ENCODE results near the gene ZNF627. TPM values are rescaled to one million over a fixed set of nuclear protein-coding genes. Genes with fewer than 3 reads are reported as not detected.

ZNF627 gene
- polyA plus RNA-seq (84.3 and 91.6 TPM in 2 replicates), polyA minus RNA-seq (206 and 211 TPM in 2 replicates)

GRCh38 chr19:11597202-11598102, at the start of gene ZNF627:
Gene ZNF627, plus strand, starts transcription at chr19:11597483. Its CDS starts 145 bp downstream, at chr19:11597628.
- peak within 1 kb of the TSS; percentile 76 for H2AFZ ChIP-seq (ENCODE audit: low read depth, low read length)
- no peaks in the 10 kb centered on the region for H3K9me3 ChIP-seq (ENCODE audit: low read length)
- H3K4me2 ChIP-seq (ENCODE audit: low read length), result peak within 1 kb of the TSS; percentile 79
- no peaks in the 10 kb centered on the region for H3K27me3 ChIP-seq (ENCODE audit: insufficient read depth, low read depth, low read length)
- peaks cover 9% of the 10 kb centered on the region for H3K36me3 ChIP-seq (ENCODE audit: insufficient read depth, low read length)
- TF ChIP-seq RAD21 (conservative IDR thresholded peaks at IDR 0.05) (peak; percentile 23), TAF1 (IDR thresholded peaks at IDR 0.05; ENCODE audit: low read depth) (peak; percentile 80), EP300 (conservative IDR thresholded peaks at IDR 0.05; ENCODE audit: poor library complexity, severe bottlenecking) (peak; percentile 71), POLR2AphosphoS5 (IDR thresholded peaks at IDR 0.05) (peak; percentile 99), MXI1 (conservative IDR thresholded peaks at IDR 0.05; ENCODE audit: poor library complexity, severe bottlenecking) (peak; percentile 70), EZH2 (IDR thresholded peaks at IDR 0.05; ENCODE audit: borderline replicate concordance, insufficient read depth, low read length, poor library complexity, severe bottlenecking) (no peak), SMC3 (conservative IDR thresholded peaks at IDR 0.05; ENCODE audit: poor library complexity) (peak; percentile 55), REST (IDR thresholded peaks at IDR 0.05; ENCODE audit: borderline replicate concordance) (peak; percentile 93)
- TF ChIP-seq, protein P1, sequence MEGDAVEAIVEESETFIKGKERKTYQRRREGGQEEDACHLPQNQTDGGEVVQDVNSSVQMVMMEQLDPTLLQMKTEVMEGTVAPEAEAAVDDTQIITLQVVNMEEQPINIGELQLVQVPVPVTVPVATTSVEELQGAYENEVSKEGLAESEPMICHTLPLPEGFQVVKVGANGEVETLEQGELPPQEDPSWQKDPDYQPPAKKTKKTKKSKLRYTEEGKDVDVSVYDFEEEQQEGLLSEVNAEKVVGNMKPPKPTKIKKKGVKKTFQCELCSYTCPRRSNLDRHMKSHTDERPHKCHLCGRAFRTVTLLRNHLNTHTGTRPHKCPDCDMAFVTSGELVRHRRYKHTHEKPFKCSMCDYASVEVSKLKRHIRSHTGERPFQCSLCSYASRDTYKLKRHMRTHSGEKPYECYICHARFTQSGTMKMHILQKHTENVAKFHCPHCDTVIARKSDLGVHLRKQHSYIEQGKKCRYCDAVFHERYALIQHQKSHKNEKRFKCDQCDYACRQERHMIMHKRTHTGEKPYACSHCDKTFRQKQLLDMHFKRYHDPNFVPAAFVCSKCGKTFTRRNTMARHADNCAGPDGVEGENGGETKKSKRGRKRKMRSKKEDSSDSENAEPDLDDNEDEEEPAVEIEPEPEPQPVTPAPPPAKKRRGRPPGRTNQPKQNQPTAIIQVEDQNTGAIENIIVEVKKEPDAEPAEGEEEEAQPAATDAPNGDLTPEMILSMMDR (IDR thresholded peaks at IDR 0.05; ENCODE audit: poor library complexity, severe bottlenecking), result peak; percentile 39
- H3K9ac ChIP-seq (ENCODE audit: low read length), result peak within 1 kb of the TSS; percentile 100
- no peaks in the 10 kb centered on the region for H3K9me2 ChIP-seq (ENCODE audit: insufficient read depth, low read length)
- peaks cover 46% of the 10 kb centered on the region for H3K79me2 ChIP-seq (replicated peaks; ENCODE audit: insufficient read depth, low read length)
- no peaks in the 10 kb centered on the region for H3F3A ChIP-seq (ENCODE audit: insufficient read depth, low read length, poor library complexity, severe bottlenecking)
- H3K27ac ChIP-seq (ENCODE audit: low read length), result peak within 1 kb of the TSS; percentile 99
- H4K20me1 ChIP-seq (ENCODE audit: insufficient read depth), result no peaks in the 10 kb centered on the region
- peak within 1 kb of the TSS; percentile 94 for H3K4me3 ChIP-seq (ENCODE audit: low read length)

- H3K27ac ChIP-seq (ENCODE audit: low read length), result no peak overlapping the region
- H3K9ac ChIP-seq (ENCODE audit: low read length), result no peak overlapping the region
- H3K9me2 ChIP-seq (ENCODE audit: insufficient read depth, low read length), result no peaks in the 10 kb centered on the region
- H3K9me3 ChIP-seq (ENCODE audit: low read length), result no peaks in the 10 kb centered on the region
- no peaks in the 10 kb centered on the region for H3K79me2 ChIP-seq (replicated peaks; ENCODE audit: insufficient read depth, low read length)
- H2AFZ ChIP-seq (ENCODE audit: low read depth, low read length), result no peak overlapping the region
- H3K4me3 ChIP-seq (ENCODE audit: low read length), result no peak overlapping the region
- no peaks in the 10 kb centered on the region for H3F3A ChIP-seq (ENCODE audit: insufficient read depth, low read length, poor library complexity, severe bottlenecking)
- no peaks in the 10 kb centered on the region for H3K27me3 ChIP-seq (ENCODE audit: insufficient read depth, low read depth, low read length)
- H3K36me3 ChIP-seq (ENCODE audit: insufficient read depth, low read length), result no peaks in the 10 kb centered on the region
- TF ChIP-seq, protein P1 (IDR thresholded peaks at IDR 0.05; ENCODE audit: poor library complexity, severe bottlenecking), result no peak
- TF ChIP-seq TAF1 (IDR thresholded peaks at IDR 0.05; ENCODE audit: low read depth) (no peak), EP300 (conservative IDR thresholded peaks at IDR 0.05; ENCODE audit: poor library complexity, severe bottlenecking) (no peak), SMC3 (conservative IDR thresholded peaks at IDR 0.05; ENCODE audit: poor library complexity) (no peak), EZH2 (IDR thresholded peaks at IDR 0.05; ENCODE audit: borderline replicate concordance, insufficient read depth, low read length, poor library complexity, severe bottlenecking) (no peak), POLR2AphosphoS5 (IDR thresholded peaks at IDR 0.05) (no peak), REST (IDR thresholded peaks at IDR 0.05; ENCODE audit: borderline replicate concordance) (no peak), RAD21 (conservative IDR thresholded peaks at IDR 0.05) (no peak), MXI1 (conservative IDR thresholded peaks at IDR 0.05; ENCODE audit: poor library complexity, severe bottlenecking) (no peak)
- no peaks in the 10 kb centered on the region for H4K20me1 ChIP-seq (ENCODE audit: insufficient read depth)
- no peak overlapping the region for H3K4me2 ChIP-seq (ENCODE audit: low read length)
These were observed 49.2 kb upstream of the ZNF627 start for GRCh38 chr19:11547929-11548700.
